Epidermal melanocyte (primary cell): ENCODE data around the gene KL.

Experiments
- DNase-seq: peaks from one replicate; pipeline ENCODE4 v3.0.0; 2011; ENCODE audit warnings: low spot score; ENCODE audit not compliant: insufficient read length

KL gene

DNA sequence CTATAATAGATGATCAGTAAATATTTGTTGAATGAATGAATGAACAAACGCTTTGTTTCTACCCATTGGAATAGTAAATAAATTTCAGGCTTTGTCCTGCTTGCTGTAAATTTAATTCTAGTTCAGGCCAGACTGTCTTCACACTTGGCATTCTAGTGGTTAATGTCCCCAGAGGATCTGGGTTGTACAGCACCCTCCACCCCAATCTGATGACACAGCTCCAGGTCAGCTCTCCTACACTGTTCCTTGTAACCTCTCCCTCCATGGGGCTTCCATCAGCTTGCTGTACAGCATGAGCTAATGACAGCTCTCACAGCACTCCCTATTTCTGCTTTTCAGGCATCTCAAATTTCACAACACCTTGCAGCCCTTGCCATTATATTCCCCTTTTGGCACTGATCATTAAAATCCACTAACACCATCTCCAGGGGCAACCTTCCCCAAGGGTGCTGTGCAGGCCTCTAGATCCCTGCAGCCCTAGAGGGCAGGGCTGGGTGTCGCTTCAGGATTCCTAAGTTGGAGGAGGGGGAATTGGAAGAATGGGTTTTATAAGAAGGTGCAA, 12.7 kb upstream of the KL start:
- DNase-seq = no peak

DNA sequence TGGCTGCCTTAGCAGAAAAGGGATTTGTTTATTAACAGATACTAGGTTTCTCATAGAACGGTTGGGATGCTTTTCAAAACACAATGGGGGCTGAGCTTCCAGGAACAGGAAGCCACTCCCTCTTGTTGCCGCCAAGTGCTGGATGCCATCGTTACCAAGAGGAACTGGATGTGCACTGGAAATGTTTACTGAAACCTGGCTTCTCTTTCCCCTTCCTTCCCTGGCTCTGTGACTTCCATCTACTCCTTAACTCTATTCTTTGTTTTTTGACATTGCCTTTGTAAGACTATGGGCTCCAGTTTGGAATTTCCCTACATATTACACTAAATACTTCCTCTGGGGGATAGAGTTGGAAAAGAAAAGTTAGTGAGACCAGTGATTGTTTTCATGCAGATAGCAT, 11.7 kb upstream of the KL start:
- no peak for DNase-seq

DNA sequence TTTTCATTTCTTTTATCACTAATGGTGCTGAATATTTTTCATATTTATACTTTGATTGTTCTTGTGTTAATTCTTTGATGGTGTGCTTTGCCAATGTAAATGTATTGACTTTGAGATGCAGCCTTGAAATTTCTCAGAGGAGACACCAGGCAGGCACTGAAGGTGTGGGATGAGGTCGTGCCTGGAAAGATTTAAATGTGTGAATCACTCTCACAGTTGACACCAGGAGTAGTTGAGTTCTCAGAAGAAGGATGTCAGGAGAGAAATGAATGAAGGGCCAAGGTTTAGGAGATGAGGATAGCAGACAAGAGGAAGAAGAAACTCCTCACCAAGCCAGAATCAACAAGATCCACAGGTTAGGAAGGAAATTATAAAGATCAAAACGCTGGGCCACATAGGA, 10.1 kb upstream of the KL start:
- DNase-seq = no peak

DNA sequence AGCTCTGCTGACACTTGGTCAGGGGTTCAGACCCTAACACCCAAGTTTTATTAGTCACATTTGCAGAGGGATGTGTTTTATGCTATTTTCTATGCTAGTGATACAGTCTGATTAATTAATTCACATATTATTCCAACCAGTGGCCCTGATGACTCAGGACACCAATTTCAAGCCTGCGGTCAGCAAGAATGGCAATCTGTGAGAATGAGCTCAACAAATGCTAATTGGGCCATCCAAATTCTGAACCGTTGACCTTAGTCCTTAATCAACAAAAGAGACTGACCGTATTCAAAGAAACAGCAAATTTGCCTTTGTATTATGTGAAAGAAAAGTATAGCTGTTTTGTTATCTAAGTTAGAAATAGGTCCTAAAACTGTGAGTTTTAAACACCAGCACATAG, 9.6 kb upstream of the KL start:
- DNase-seq = no peak

GRCh38 chr13:33007237-33007636, 9.0 kb upstream of the KL start:
- DNase-seq = no peak

DNA sequence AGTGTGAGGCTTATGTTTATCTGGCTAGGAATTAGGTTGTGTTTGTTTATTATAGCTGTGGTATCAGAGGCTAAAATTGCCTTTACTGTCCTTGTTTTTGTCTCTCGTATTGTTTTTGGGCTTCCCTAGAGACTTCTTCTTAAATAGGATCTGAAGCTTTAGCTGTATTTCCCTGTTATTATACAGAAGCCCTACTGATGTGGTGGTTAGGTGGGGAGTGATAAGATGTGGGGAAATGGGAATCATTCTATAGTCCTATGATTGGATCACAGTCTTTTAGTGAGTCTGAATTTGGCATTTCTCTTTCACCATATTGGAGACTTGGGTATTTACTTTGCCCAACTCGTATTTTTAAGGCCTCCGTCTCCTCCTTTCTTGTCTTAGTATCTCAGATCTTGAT, 8.3 kb upstream of the KL start:
- DNase-seq = no peak

DNA sequence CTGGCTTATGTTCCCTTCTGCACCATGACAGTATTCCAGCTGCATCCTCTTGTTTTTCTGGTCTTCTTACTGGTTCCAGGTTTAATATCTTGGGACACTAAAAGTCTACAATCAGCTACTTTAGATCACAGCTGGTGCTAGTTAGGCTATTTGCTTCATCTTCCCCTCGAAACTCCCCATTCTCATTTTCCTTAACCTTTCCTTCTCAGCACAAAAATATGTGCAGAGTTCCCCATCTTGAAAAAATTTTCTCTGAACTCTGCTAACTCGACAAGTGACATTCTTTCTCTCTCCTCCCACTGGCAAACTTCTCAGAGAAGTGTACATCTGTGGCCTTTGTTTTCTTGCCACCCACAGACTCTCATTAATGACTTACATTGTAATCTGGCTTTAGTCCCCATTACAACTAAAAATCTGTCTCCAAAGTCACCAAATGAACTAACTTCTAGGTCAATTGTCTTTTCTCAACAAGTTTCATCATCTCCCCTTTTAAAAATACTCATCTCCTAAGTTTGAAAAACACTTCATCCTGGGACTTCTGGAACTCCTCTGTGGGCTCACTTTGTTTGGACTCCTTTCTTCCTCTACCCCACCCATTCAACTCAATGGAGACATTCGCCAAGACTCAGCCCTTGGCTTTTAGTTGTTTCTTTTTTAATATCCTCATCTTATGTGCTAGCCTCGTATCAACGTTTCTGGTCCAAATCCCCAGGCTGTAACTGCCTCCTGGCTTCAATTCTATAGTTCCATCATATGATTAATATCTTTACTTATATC, 7.1 kb upstream of the KL start:
- no peak for DNase-seq

- no peak for DNase-seq
Measured at GRCh38 chr13:33011828-33012470, 4.3 kb upstream of the KL start.

- DNase-seq = no peak
Measured at GRCh38 chr13:33014291-33014690, 1.9 kb upstream of the KL start.

DNA sequence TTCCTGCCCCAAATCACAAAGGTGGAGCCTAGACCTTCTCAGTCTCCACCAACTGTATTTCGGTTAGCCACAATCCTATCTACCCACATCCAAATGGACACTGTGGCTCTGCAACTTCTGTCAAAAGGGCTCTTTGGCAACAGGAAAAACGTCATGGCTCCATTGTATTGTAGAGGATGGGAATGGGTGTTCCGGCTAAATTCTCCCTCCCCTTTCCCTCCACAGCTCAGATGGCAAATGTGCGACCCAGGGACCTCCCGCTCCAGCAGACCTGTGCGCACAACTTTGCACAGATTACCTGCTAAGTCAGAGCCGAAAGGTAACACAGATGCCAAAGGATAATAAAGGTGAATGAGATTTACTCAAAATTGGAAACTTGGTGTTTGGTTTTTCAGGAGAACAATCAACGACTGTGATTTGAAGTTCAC, 968 bp upstream of the KL start:
- DNase-seq = no peak

- no peak for DNase-seq
Measured at GRCh38 chr13:33015791-33016323, 366 bp upstream of the KL start.

DNA sequence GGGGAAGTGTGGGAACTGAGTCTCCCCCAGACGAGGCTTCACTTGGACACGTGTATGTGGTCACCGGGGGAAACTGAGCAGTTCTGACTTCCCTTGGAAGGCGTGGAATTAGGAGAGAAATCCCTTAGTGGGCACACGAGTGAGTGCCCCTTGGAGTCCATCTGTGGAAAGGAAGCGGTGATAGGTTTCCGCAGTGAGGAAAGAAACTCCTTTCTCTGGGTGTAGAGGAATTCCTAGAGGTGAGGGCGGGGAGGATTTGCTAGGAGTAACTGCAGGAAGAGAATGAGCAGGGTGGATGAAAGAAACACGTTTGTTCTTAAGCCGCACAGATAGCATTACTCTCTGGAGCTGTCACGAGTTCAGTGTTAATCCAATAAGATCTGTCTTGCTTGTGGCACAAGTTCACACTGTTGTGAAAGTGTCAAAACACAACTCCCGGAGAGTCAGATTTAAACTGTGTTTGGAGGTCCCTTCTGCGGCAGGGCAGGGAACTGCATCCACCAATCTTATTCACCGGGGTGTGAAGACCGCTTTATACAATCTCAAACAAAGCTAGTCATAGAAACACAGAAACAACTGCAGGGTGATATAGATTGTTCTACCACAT, 1.2 kb downstream of the KL start:
- DNase-seq = no peak

DNA sequence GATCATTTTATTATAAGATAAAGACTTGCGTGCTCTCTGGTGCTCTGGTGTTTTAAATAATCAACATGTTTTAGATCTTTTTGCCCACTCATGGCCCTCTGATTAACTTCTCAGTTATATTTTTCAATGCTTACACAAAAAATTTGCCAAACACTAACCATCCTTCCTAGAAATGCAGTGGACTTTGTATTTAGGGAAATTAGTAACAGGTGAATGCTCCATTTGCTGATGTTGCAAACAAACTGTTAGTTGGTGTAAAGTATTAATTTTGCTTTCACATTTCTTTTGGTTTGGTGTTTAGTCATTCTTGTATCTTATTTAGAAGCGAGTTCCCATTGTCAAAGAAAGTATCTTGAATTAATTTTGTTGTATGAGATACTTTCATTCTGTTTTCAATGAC, 2.7 kb downstream of the KL start:
- no peak for DNase-seq

GRCh38 chr13:33022986-33023385, 6.8 kb downstream of the KL start:
- no peak for DNase-seq

GRCh38 chr13:33025220-33025744, 9.1 kb downstream of the KL start:
- DNase-seq = no peak

DNA sequence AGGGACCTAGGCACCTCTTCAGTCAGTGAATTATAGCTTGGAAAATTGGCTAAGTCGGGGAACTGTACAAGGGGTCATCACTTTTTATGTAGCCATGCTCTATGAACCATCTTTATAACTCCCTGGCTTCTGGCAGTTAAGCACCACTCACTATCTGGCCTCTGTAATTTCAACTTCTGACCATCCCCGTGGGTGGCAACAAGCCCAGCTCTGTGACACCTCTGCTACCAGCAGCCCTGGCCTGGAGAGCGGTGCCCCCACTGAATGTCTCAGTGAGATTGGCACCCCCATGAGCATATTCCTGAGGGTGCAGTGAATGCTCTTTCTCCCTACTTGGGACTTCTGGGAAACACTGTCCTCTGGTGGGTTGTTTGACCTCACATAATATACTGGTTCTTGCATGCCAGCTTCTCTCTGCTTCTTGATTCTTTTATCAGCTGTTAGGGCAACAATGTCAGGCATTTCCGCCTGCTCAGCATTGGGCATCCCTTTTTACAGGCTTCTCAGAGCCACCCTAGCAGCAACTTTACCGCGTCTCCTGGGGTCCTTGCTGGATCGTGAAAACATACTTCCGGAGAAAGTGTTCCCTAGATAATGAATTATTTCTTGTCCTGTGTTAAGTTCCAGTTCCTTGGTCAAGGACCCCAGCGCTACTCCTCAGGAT, 10.4 kb downstream of the KL start:
- no peak for DNase-seq

DNA sequence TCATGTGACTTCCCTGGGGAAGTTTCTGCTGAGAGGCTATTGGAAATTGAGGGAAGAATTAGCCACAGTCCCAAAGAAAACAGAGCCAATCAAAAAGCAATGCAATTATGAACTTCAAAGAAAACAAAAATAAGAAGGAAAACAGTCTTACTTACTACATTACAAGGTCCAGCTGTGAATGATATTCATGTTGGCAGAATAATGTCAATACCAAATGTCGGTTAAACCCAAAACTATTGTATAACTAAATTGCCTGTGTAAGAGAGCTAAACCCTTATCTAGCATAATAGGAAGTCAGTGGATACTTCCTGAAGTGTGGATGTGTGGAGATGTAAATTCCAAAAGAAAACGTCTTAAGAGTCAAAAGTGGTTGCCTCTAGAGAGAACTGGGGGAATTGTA, 12.4 kb downstream of the KL start:
- DNase-seq = no peak

GRCh38 chr13:33031277-33031676, 15.1 kb downstream of the KL start:
- DNase-seq = no peak

DNA sequence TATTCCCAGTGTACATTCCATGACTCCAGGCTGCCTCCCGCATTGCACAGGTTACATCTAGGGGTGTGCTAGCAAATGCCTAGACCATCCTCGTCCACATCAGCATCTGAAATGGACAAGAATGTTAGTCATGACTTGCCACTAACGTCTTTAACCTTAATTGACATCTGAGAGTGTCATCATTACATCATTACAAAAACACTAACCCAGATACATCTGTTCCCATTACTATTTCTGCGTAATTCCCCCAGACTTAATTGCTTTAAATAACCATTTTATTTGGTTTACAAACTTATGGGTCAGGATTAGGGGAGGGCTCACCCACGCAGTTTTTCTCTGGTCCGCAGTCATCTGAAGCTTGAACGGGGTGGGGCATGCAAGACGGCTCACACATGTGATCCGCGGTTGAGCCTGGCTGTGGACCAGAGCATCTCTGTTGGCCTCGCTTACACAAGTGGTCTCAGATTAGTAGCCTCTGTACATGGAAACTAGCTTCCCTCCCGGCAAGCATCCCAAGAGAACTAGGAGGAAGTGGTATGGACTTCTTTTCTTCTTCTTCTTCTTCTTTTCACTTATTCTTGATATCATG, 15.9 kb downstream of the KL start:
- no peak for DNase-seq

DNA sequence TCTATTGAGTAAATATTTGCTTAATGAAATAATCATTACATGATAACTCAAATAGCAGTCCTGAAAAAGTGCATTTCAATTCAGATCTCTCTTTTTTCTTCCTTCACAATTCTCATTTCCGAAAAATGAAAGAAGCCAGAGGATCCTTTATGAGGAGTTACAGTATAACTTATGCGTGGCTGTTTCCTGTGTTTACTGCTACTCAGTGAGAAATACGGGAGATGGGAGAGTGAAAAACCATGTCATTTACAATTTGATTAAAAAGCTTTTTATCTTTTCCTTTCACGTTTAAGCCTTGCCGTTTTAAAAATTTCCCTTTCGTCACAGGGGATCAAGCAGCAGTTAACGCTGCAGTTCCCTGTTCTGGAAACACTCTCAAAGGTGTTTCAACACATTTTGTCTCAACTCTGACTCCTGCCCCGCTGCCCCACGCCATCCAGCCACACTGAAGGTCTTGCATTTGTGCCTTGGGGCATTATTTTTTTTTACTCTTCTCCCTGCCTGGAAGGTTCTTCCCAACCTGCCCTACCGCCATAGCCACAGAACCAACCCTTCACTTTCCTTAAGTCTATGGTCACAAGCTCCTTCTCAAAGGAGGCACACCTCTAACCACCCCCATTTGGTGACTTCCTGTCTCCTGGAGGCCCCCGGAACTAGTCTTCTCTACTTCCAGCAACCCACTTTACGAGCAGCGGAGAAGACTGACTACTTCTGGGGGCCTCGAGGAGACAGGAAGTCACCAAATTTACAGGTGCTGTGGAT, 17.0 kb downstream of the KL start:
- DNase-seq = no peak
